A549 (cell line): ENCODE measurements around the gene RPL29. TPM values are rescaled to one million over a fixed set of nuclear protein-coding genes. Genes with fewer than 3 reads are reported as not detected.

Source experiments
- BCL3 ChIP-seq: fragments of >200 bp; sonication (Bioruptor Twin); formaldehyde crosslinking; IDR thresholded peaks from 3 replicates; pipeline ENCODE4 v1.6.1; 2016
- CBX2 ChIP-seq: fragments of 200-600 bp; sonication (generic); IDR thresholded peaks from 2 replicates; pipeline ENCODE4 v1.6.1; 2016; ENCODE audit warnings: low read depth, mild to moderate bottlenecking, borderline replicate concordance
- CBX8 ChIP-seq: fragments of 200-600 bp; sonication (generic); IDR thresholded peaks from 2 replicates; pipeline ENCODE4 v1.6.1; 2016
- CHD2 ChIP-seq: fragments of 150-350 bp; IDR thresholded peaks from 2 replicates; pipeline ENCODE4 v1.6.1; 2014; ENCODE audit warnings: low read length; ENCODE audit not compliant: partially characterized antibody
- CHD4 ChIP-seq: fragments of 200-600 bp; sonication (generic); IDR thresholded peaks from 2 replicates; pipeline ENCODE4 v1.6.1; 2016; ENCODE audit warnings: antibody characterized with exemption, mild to moderate bottlenecking, borderline replicate concordance
- E2F6 ChIP-seq: IDR thresholded peaks from 2 replicates; pipeline ENCODE4 v1.6.1; 2012; ENCODE audit warnings: low read depth, borderline replicate concordance
- ESRRA ChIP-seq: fragments of 150-350 bp; IDR thresholded peaks from 2 replicates; pipeline ENCODE4 v1.6.1; 2014; ENCODE audit warnings: mild to moderate bottlenecking, low read length, borderline replicate concordance
- FOSB ChIP-seq: fragments of 250-450 bp; sonication (Bioruptor Pico); IDR thresholded peaks from 2 replicates; pipeline ENCODE4 v1.5.0; 2020; ENCODE audit warnings: mild to moderate bottlenecking, moderate library complexity
- FOSL2 ChIP-seq, 2 experiments: fragments of 450-650 bp in 1 of 2; fragments of >200 bp in 1 of 2; sonication (Bioruptor Twin) in 1 of 2; formaldehyde crosslinking; IDR thresholded peaks; 2 replicates each; pipeline versions ENCODE4 v1.5.0 to v1.6.1; 2016 to 2020; ENCODE audit warnings: mild to moderate bottlenecking in 1 of 2, moderate library complexity in 1 of 2
- GATA3 ChIP-seq: IDR thresholded peaks from 2 replicates; pipeline ENCODE4 v1.6.1; 2012; ENCODE audit warnings: borderline replicate concordance
- HDAC2 ChIP-seq: fragments of 200-600 bp; sonication (generic); IDR thresholded peaks from 2 replicates; pipeline ENCODE4 v1.6.1; 2016
- HES2 ChIP-seq: fragments of >200 bp; sonication (Bioruptor Twin); formaldehyde crosslinking; IDR thresholded peaks from 2 replicates; pipeline ENCODE4 v1.6.1; 2016
- HEYL ChIP-seq: fragments of 250-450 bp; sonication (Bioruptor Pico); IDR thresholded peaks from 2 replicates; pipeline ENCODE4 v1.8.0; 2021; ENCODE audit warnings: mild to moderate bottlenecking, moderate library complexity
- HOXA7 ChIP-seq: fragments of 250-450 bp; sonication (Bioruptor Pico); IDR thresholded peaks from 2 replicates; pipeline ENCODE4 v1.5.0; 2020; ENCODE audit warnings: mild to moderate bottlenecking, moderate library complexity
- HOXB5 ChIP-seq: fragments of 250-450 bp; sonication (Bioruptor Pico); IDR thresholded peaks from 2 replicates; pipeline ENCODE4 v1.5.0; 2020; ENCODE audit warnings: mild to moderate bottlenecking, moderate library complexity
- JUN ChIP-seq, 2 experiments: fragments of >200 bp; sonication (Bioruptor Twin); formaldehyde crosslinking; IDR thresholded peaks; 2 replicates in 1 of 2; 3 replicates in 1 of 2; pipeline ENCODE4 v1.6.1; 2016 to 2017
- JUNB ChIP-seq: fragments of >200 bp; sonication (Bioruptor Twin); formaldehyde crosslinking; IDR thresholded peaks from 2 replicates; pipeline ENCODE4 v1.6.1; 2016
- KDM5A ChIP-seq: fragments of 200-600 bp; sonication (generic); IDR thresholded peaks from 2 replicates; pipeline ENCODE4 v1.6.1; 2016; ENCODE audit warnings: antibody characterized with exemption, mild to moderate bottlenecking
- MAFK ChIP-seq: fragments of 450-650 bp; IDR thresholded peaks from 2 replicates; pipeline ENCODE4 v1.6.1; 2014; ENCODE audit not compliant: partially characterized antibody
- MAX ChIP-seq: IDR thresholded peaks from 2 replicates; pipeline ENCODE4 v1.6.1; 2012
- MAZ ChIP-seq: fragments of 150-350 bp; IDR thresholded peaks from 2 replicates; pipeline ENCODE4 v1.6.1; 2014; ENCODE audit warnings: antibody characterized with exemption, low read depth, low read length, borderline replicate concordance
- MYC ChIP-seq: IDR thresholded peaks from 2 replicates; pipeline ENCODE4 v1.6.1; 2012; ENCODE audit warnings: mild to moderate bottlenecking, inconsistent platforms, low read length, improper control_type of control experiment, borderline replicate concordance
- NFE2L2 ChIP-seq: fragments of 150-350 bp; conservative IDR thresholded peaks from 2 replicates; pipeline ENCODE4 v1.6.1; 2014; ENCODE audit warnings: low read length
- NR3C1 ChIP-seq: fragments of >200 bp; sonication (Bioruptor Twin); formaldehyde crosslinking; IDR thresholded peaks from 3 replicates; pipeline ENCODE4 v1.6.1; 2017
- PHF8 ChIP-seq: fragments of 200-600 bp; sonication (generic); IDR thresholded peaks from 2 replicates; pipeline ENCODE4 v1.6.1; 2016; ENCODE audit warnings: low read depth, mild to moderate bottlenecking, antibody characterized with exemption, moderate library complexity, borderline replicate concordance
- POLR2AphosphoS2 ChIP-seq: conservative IDR thresholded peaks from 2 replicates; pipeline ENCODE4 v1.6.1; 2012; ENCODE audit warnings: low read length, improper control_type of control experiment, inconsistent platforms
- RAD21 ChIP-seq, 2 experiments: fragments of >200 bp in 1 of 2; sonication (Bioruptor Twin) in 1 of 2; formaldehyde crosslinking in 1 of 2; IDR thresholded peaks in 1 of 2; conservative IDR thresholded peaks in 1 of 2; 2 replicates in 1 of 2; 3 replicates in 1 of 2; pipeline ENCODE4 v1.6.1; 2012 to 2018; ENCODE audit warnings: inconsistent platforms in 1 of 2
- RCOR1 ChIP-seq: fragments of 150-350 bp; IDR thresholded peaks from 2 replicates; pipeline ENCODE4 v1.6.1; 2014; ENCODE audit warnings: antibody characterized with exemption, low read length, low read depth
- SREBF2 ChIP-seq: fragments of 450-650 bp; IDR thresholded peaks from 2 replicates; pipeline ENCODE4 v1.6.1; 2014; ENCODE audit warnings: mild to moderate bottlenecking, moderate library complexity
- ZFP36 ChIP-seq: fragments of 450-650 bp; IDR thresholded peaks from 2 replicates; pipeline ENCODE4 v1.6.1; 2014; ENCODE audit warnings: borderline replicate concordance; ENCODE audit not compliant: partially characterized antibody
- ZNF302 ChIP-seq: fragments of 250-450 bp; sonication (Bioruptor Pico); IDR thresholded peaks from 2 replicates; pipeline ENCODE4 v1.9.0; 2021; ENCODE audit warnings: inconsistent platforms, mild to moderate bottlenecking, moderate library complexity
- ZSCAN20 ChIP-seq: fragments of 250-450 bp; sonication (Bioruptor Pico); IDR thresholded peaks from 2 replicates; pipeline ENCODE4 v1.8.0; 2022; ENCODE audit warnings: mild to moderate bottlenecking, moderate library complexity
- polyA plus RNA-seq, 4 experiments: library from polyadenylated mRNA; depleted of rRNA in 3 of 4; stranded (reverse); fragments of >200 nt; fragmentation: RNase III in 1 of 4; extraction: RNeasy Plus Mini Kit Qiagen cat#74134 plus additional on column Dnase treatment in 1 of 4; gene quantifications; 2 replicates in 3 of 4; 3 replicates in 1 of 4; pipeline ENCODE4 v1.2.3, GENCODE V29; 2011 to 2017
- TF ChIP-seq, protein P1 (sequence below): fragments of 150-350 bp; IDR thresholded peaks from 2 replicates; pipeline ENCODE4 v1.6.1; 2014; ENCODE audit warnings: low read depth, mild to moderate bottlenecking, low read length
- TF ChIP-seq, protein P2 (sequence below): fragments of 250-450 bp; sonication (Bioruptor Pico); IDR thresholded peaks from 2 replicates; pipeline ENCODE4 v1.5.0; 2020; ENCODE audit warnings: low read depth, mild to moderate bottlenecking, moderate library complexity
- TF ChIP-seq, protein P3 (sequence below): fragments of 450-650 bp; IDR thresholded peaks from 2 replicates; pipeline ENCODE4 v1.6.1; 2014; ENCODE audit warnings: antibody characterized with exemption
- TF ChIP-seq, protein P4 (sequence below): fragments of >200 bp; sonication (Bioruptor Twin); formaldehyde crosslinking; IDR thresholded peaks from 3 replicates; pipeline ENCODE4 v1.5.1; 2016

The RPL29 gene
- polyA plus RNA-seq, 2 of the 4 experiments (the other 2 are of a cell fraction) = 808 to 1,152 TPM

DNA sequence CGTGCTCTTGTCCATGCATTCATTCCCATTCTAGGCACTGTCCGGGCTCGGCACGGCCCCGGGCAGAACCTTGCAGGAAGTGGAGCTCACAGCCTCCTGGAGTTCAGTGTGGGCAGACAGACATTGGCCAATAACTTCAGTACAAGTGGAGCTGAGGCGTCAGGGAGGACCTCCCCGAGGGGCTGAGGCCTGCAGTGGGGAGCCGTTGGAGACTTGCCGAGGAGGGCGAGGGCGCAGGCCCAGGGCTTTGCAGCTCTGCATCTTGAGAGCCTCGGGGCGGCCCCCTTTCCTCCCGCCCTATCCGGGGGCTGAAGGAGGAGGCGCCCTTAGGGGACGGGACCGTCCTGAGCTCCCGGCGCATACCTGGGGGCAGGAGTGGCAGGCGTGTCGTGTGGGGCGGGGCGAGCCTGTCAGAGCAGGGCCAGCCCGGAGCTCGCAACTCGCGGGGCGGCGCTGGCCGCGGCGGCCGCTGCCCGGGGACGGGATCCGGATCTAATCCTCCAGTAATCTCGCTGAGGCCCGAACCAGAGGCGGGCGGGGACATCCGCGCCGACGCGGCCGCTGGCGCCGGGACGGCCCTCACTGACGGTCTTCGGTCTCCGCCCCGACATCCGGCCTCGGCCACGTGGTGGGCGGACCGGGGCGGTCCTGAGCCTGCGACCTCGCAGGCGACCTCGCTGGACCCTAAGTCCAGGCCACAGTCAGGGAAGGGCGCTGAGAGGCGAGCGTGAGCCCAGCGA, 12.7 kb downstream of the RPL29 start, which contains the start of gene ACY1 (continued):
- TF ChIP-seq FOSL2 (IDR thresholded peaks at IDR 0.05) (no peak), FOSL2 (CRISPR knock-in tag; IDR thresholded peaks at IDR 0.05) (no peak), POLR2AphosphoS2 (no peak), KDM5A (no peak), HDAC2 (no peak), CBX8 (no peak), ZFP36 (no peak), ZSCAN20 (CRISPR knock-in tag) (no peak), FOSB (CRISPR knock-in tag) (no peak), HES2 (no peak), JUN (IDR thresholded peaks at IDR 0.05) (peak in 1 of 2 experiments; percentile 40; a peak in 2 of 5 replicates), CHD4 (no peak; the same call in 1 of the 2 replicates), HOXB5 (no peak), HEYL (CRISPR knock-in tag) (no peak), ESRRA (no peak), ZNF302 (CRISPR knock-in tag) (no peak), PHF8 (peak; percentile 78), HOXA7 (no peak), E2F6 (peak; percentile 62; the same call in 1 of the 2 replicates), JUNB (no peak), GATA3 (no peak), NR3C1 (no peak), RCOR1 (no peak), BCL3 (0 out of 3 replicates have a peak, but pooled peaks have one; percentile 31), MAX (peak; percentile 93), RAD21 (conservative IDR thresholded peaks at IDR 0.05 in 1 of 2, IDR thresholded peaks at IDR 0.05 in 1 of 2) (no peak), MYC (peak; percentile 79; the same call in 1 of the 2 replicates), CHD2 (no peak), SREBF2 (no peak), MAZ (0 out of 2 replicates have a peak, but pooled peaks have one; percentile 41), MAFK (no peak), CBX2 (no peak), NFE2L2 (no peak)
- TF ChIP-seq, protein P1, sequence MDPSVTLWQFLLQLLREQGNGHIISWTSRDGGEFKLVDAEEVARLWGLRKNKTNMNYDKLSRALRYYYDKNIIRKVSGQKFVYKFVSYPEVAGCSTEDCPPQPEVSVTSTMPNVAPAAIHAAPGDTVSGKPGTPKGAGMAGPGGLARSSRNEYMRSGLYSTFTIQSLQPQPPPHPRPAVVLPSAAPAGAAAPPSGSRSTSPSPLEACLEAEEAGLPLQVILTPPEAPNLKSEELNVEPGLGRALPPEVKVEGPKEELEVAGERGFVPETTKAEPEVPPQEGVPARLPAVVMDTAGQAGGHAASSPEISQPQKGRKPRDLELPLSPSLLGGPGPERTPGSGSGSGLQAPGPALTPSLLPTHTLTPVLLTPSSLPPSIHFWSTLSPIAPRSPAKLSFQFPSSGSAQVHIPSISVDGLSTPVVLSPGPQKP = no peak
- TF ChIP-seq, protein P2, sequence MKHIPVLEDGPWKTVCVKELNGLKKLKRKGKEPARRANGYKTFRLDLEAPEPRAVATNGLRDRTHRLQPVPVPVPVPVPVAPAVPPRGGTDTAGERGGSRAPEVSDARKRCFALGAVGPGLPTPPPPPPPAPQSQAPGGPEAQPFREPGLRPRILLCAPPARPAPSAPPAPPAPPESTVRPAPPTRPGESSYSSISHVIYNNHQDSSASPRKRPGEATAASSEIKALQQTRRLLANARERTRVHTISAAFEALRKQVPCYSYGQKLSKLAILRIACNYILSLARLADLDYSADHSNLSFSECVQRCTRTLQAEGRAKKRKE (CRISPR knock-in tag) = no peak
- TF ChIP-seq, protein P3, sequence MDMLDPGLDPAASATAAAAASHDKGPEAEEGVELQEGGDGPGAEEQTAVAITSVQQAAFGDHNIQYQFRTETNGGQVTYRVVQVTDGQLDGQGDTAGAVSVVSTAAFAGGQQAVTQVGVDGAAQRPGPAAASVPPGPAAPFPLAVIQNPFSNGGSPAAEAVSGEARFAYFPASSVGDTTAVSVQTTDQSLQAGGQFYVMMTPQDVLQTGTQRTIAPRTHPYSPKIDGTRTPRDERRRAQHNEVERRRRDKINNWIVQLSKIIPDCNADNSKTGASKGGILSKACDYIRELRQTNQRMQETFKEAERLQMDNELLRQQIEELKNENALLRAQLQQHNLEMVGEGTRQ = peak; percentile 77
- TF ChIP-seq, protein P4, sequence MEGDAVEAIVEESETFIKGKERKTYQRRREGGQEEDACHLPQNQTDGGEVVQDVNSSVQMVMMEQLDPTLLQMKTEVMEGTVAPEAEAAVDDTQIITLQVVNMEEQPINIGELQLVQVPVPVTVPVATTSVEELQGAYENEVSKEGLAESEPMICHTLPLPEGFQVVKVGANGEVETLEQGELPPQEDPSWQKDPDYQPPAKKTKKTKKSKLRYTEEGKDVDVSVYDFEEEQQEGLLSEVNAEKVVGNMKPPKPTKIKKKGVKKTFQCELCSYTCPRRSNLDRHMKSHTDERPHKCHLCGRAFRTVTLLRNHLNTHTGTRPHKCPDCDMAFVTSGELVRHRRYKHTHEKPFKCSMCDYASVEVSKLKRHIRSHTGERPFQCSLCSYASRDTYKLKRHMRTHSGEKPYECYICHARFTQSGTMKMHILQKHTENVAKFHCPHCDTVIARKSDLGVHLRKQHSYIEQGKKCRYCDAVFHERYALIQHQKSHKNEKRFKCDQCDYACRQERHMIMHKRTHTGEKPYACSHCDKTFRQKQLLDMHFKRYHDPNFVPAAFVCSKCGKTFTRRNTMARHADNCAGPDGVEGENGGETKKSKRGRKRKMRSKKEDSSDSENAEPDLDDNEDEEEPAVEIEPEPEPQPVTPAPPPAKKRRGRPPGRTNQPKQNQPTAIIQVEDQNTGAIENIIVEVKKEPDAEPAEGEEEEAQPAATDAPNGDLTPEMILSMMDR = peak; percentile 6; the same call in 1 of the 3 replicates
